Esophagus squamous epithelium (tissue), 4 donors: ENCODE data around the gene TPM3.

Source experiments
- POLR2A ChIP-seq, 4 donors: fragments of 450-650 bp; IDR thresholded peaks; one replicate each; pipeline ENCODE4 v1.6.1; 2017; ENCODE audit warnings: antibody characterized with exemption in 4 of 4, mild to moderate bottlenecking in 4 of 4, moderate library complexity in 3 of 4
- TF ChIP-seq, protein P1 (sequence below), 6 experiments: fragments of 450-650 bp in 4 of 6; fragments of 200-600 bp in 2 of 6; sonication (generic) in 2 of 6; IDR thresholded peaks; one replicate each; pipeline ENCODE4 v1.5.1; 2016 to 2019; ENCODE audit warnings: antibody characterized with exemption in 6 of 6, mild to moderate bottlenecking in 4 of 6, moderate library complexity in 4 of 6

DNA sequence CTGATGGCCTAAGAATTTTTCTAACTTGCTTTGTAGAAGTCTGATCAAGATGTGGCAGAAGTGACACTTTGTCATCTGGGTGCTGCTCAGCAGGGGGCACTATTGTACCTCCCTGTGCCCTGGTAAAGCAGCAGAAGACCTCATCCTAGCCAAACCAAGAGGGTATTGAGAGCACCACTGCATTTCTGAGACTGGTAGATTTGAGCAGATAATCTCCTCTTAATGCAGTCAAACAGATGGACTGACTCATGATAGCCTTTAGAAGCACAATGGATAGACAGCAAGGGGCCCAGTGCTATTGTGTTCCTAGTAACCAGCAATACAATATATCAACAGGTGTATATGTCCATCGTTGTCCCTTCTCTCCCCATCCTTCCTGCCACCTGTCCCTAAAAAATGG lies 5.7 kb downstream of the TPM3 start:
- TF ChIP-seq, protein P1, sequence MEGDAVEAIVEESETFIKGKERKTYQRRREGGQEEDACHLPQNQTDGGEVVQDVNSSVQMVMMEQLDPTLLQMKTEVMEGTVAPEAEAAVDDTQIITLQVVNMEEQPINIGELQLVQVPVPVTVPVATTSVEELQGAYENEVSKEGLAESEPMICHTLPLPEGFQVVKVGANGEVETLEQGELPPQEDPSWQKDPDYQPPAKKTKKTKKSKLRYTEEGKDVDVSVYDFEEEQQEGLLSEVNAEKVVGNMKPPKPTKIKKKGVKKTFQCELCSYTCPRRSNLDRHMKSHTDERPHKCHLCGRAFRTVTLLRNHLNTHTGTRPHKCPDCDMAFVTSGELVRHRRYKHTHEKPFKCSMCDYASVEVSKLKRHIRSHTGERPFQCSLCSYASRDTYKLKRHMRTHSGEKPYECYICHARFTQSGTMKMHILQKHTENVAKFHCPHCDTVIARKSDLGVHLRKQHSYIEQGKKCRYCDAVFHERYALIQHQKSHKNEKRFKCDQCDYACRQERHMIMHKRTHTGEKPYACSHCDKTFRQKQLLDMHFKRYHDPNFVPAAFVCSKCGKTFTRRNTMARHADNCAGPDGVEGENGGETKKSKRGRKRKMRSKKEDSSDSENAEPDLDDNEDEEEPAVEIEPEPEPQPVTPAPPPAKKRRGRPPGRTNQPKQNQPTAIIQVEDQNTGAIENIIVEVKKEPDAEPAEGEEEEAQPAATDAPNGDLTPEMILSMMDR (IDR thresholded peaks at IDR 0.05), result peak in 5 of 6 experiments; percentile 32 to 67 (median 47)
- TF ChIP-seq POLR2A (IDR thresholded peaks at IDR 0.05), result no peak
